ENCODE results near the gene DNAJC2.

DNAJC2 gene

DNA sequence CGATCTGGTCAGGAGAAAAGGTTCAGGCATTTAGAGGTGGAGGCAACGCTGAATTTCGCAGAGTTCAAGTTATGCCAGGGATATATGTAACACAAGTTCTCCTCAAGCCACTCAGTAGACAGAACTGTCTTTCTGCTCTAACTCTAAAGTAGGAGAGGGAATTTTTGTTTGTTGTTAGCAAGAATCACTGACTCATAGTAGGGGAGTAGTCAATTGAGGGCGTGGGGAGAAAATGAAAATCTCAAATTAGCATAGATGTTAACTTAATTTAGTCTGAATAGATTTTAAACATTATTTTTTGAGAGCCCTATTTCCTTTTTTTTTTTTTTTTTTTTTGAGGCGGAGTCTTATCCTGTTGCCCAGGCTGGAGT is 37.5 kb upstream of the DNAJC2 start:
- H2AFZ ChIP-seq (ENCODE audit: low read length) = no peak overlapping the region
- H3K27ac ChIP-seq (ENCODE audit: low read length) = no peak overlapping the region
- TF ChIP-seq EZH2phosphoT487 (IDR thresholded peaks at IDR 0.05; ENCODE audit: low read length) = no peak
- TF ChIP-seq EZH2 (optimal IDR thresholded peaks at IDR 0.05; ENCODE audit: low read depth, low read length) = no peak
- TF ChIP-seq, protein P1, sequence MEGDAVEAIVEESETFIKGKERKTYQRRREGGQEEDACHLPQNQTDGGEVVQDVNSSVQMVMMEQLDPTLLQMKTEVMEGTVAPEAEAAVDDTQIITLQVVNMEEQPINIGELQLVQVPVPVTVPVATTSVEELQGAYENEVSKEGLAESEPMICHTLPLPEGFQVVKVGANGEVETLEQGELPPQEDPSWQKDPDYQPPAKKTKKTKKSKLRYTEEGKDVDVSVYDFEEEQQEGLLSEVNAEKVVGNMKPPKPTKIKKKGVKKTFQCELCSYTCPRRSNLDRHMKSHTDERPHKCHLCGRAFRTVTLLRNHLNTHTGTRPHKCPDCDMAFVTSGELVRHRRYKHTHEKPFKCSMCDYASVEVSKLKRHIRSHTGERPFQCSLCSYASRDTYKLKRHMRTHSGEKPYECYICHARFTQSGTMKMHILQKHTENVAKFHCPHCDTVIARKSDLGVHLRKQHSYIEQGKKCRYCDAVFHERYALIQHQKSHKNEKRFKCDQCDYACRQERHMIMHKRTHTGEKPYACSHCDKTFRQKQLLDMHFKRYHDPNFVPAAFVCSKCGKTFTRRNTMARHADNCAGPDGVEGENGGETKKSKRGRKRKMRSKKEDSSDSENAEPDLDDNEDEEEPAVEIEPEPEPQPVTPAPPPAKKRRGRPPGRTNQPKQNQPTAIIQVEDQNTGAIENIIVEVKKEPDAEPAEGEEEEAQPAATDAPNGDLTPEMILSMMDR (IDR thresholded peaks at IDR 0.05; ENCODE audit: low read length) = no peak
- no peak overlapping the region for H3K4me2 ChIP-seq (ENCODE audit: low read depth, low read length)
- no peaks in the 10 kb centered on the region for H3F3A ChIP-seq (ENCODE audit: insufficient read depth, low read length)
- no peaks in the 10 kb centered on the region for H4K20me1 ChIP-seq (ENCODE audit: insufficient read depth, low read length)
- no peak overlapping the region for H3K4me3 ChIP-seq (ENCODE audit: low read length)
- no peaks in the 10 kb centered on the region for H3K27me3 ChIP-seq (replicated peaks; ENCODE audit: insufficient read depth, low read length)
- DNase-seq = no peak
- no peak overlapping the region for H3K9ac ChIP-seq (ENCODE audit: low read length)
- H3K9me3 ChIP-seq (replicated peaks; ENCODE audit: insufficient read depth, low read length) = no peaks in the 10 kb centered on the region
- H3K79me2 ChIP-seq (ENCODE audit: low read length) = no peaks in the 10 kb centered on the region
- H3K4me1 ChIP-seq (ENCODE audit: low read length) = no peaks in the 10 kb centered on the region
- no peaks in the 10 kb centered on the region for H3K36me3 ChIP-seq (replicated peaks; ENCODE audit: insufficient read depth, low read length)
- no peaks in the 10 kb centered on the region for H3K9me2 ChIP-seq (replicated peaks; ENCODE audit: insufficient read depth, low read length)

DNA sequence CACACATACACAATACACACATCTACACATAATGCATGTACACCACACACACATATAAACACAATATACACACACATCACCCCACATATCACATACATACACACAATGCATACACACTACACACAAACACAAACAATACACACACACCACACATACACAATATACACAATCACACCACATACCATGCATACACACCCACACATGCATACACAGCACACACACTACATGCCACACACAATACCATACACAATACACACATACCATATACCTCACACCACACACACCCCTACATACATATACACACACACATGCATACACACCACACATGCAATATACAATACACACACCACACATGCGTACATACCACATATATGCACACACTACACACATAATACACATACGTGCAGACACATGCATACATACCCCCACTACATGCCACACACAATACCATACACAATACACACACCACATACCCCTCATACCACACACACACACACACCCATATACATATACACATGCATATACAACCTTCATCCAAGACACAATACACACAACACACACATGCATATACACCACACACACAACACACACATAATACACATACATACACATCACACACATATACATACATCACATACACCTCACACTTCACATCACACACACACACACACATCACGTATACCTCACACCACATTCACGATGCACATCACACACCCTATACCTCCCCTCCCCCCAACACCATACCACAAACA is 36.9 kb upstream of the DNAJC2 start:
- H3K4me2 ChIP-seq (ENCODE audit: low read depth, low read length) = no peak overlapping the region
- no peaks in the 10 kb centered on the region for H3K9me2 ChIP-seq (replicated peaks; ENCODE audit: insufficient read depth, low read length)
- H3K27me3 ChIP-seq (replicated peaks; ENCODE audit: insufficient read depth, low read length) = no peaks in the 10 kb centered on the region
- no peak overlapping the region for H3K27ac ChIP-seq (ENCODE audit: low read length)
- H3K79me2 ChIP-seq (ENCODE audit: low read length) = no peaks in the 10 kb centered on the region
- no peaks in the 10 kb centered on the region for H3K9me3 ChIP-seq (replicated peaks; ENCODE audit: insufficient read depth, low read length)
- no peaks in the 10 kb centered on the region for H3F3A ChIP-seq (ENCODE audit: insufficient read depth, low read length)
- TF ChIP-seq, protein P1 (IDR thresholded peaks at IDR 0.05; ENCODE audit: low read length) = no peak
- TF ChIP-seq EZH2phosphoT487 (IDR thresholded peaks at IDR 0.05; ENCODE audit: low read length) = no peak
- TF ChIP-seq EZH2 (optimal IDR thresholded peaks at IDR 0.05; ENCODE audit: low read depth, low read length) = no peak
- no peak for DNase-seq
- no peaks in the 10 kb centered on the region for H3K36me3 ChIP-seq (replicated peaks; ENCODE audit: insufficient read depth, low read length)
- no peak overlapping the region for H3K4me3 ChIP-seq (ENCODE audit: low read length)
- no peak overlapping the region for H2AFZ ChIP-seq (ENCODE audit: low read length)
- H3K9ac ChIP-seq (ENCODE audit: low read length) = no peak overlapping the region
- H3K4me1 ChIP-seq (ENCODE audit: low read length) = no peaks in the 10 kb centered on the region
- no peaks in the 10 kb centered on the region for H4K20me1 ChIP-seq (ENCODE audit: insufficient read depth, low read length)

- H3K4me3 ChIP-seq (ENCODE audit: low read length) = no peak overlapping the region
- no peaks in the 10 kb centered on the region for H3K79me2 ChIP-seq (ENCODE audit: low read length)
- H3K36me3 ChIP-seq (replicated peaks; ENCODE audit: insufficient read depth, low read length) = no peaks in the 10 kb centered on the region
- H3F3A ChIP-seq (ENCODE audit: insufficient read depth, low read length) = no peaks in the 10 kb centered on the region
- H3K9me3 ChIP-seq (replicated peaks; ENCODE audit: insufficient read depth, low read length) = no peaks in the 10 kb centered on the region
- TF ChIP-seq, protein P1 (IDR thresholded peaks at IDR 0.05; ENCODE audit: low read length) = no peak
- TF ChIP-seq EZH2phosphoT487 (IDR thresholded peaks at IDR 0.05; ENCODE audit: low read length) (no peak), EZH2 (optimal IDR thresholded peaks at IDR 0.05; ENCODE audit: low read depth, low read length) (no peak)
- no peaks in the 10 kb centered on the region for H3K4me1 ChIP-seq (ENCODE audit: low read length)
- H4K20me1 ChIP-seq (ENCODE audit: insufficient read depth, low read length) = no peaks in the 10 kb centered on the region
- no peak for DNase-seq
- H3K9ac ChIP-seq (ENCODE audit: low read length) = no peak overlapping the region
- H3K27ac ChIP-seq (ENCODE audit: low read length) = no peak overlapping the region
- no peaks in the 10 kb centered on the region for H3K27me3 ChIP-seq (replicated peaks; ENCODE audit: insufficient read depth, low read length)
- H3K4me2 ChIP-seq (ENCODE audit: low read depth, low read length) = no peak overlapping the region
- no peaks in the 10 kb centered on the region for H3K9me2 ChIP-seq (replicated peaks; ENCODE audit: insufficient read depth, low read length)
- no peak overlapping the region for H2AFZ ChIP-seq (ENCODE audit: low read length)
Measured at GRCh38 chr7:103380395-103381191, 36.0 kb upstream of the DNAJC2 start.

All from MM.1S (cell line).